Panc1 (cell line): ENCODE results near the gene DIS3L2. TPM values are rescaled to one million over a fixed set of nuclear protein-coding genes. Genes with fewer than 3 reads are reported as not detected.

ENCODE experiments used
- ATAC-seq: fragments of 200-7000 bp; cut with Tn5 transposase; 2 replicates; pipeline ENCODE4 v1.9.1; 2020; ENCODE audit warnings: mild to moderate bottlenecking, moderate library complexity
- BruUV-seq: library from RNA; stranded (reverse); fragments of 400-500 nt; replicated peaks from 2 replicates; lab custom pipeline; 2021; lab: Mats Ljungman, UMichigan
- CTCF ChIA-PET: fragments of 300-600 bp; sonication (Branson Sonifier 250); formaldehyde crosslinking; loops from one replicate; lab custom pipeline; 2022; ENCODE audit warnings: antibody characterized with exemption; lab: Charles Lee
- POLR2A ChIA-PET: fragments of 300-600 bp; sonication (Branson Sonifier 250); formaldehyde crosslinking; loops from one replicate; lab custom pipeline; 2022; ENCODE audit warnings: antibody characterized with exemption; lab: Charles Lee
- DNase-seq: peaks from one replicate; pipeline ENCODE4 v3.0.0-alpha.2; 2010; ENCODE audit warnings: low read depth, low spot score
- H3K27ac ChIP-seq: 2 replicates; pipeline ENCODE4 v1.5.1; 2011; ENCODE audit warnings: mild to moderate bottlenecking, low read length, inconsistent platforms
- H3K27me3 ChIP-seq: fragments of 200-500 bp; sonication (Bioruptor generic); 2 replicates; pipeline ENCODE4 v1.6.0; 2014; ENCODE audit warnings: low read length, inconsistent platforms; ENCODE audit not compliant: control insufficient read depth, insufficient read depth
- H3K36me3 ChIP-seq: fragments of 200-500 bp; sonication (Bioruptor generic); 2 replicates; pipeline ENCODE4 v1.5.1; 2014; ENCODE audit warnings: inconsistent platforms, mild to moderate bottlenecking, low read length, moderate library complexity; ENCODE audit not compliant: control insufficient read depth, insufficient read depth
- H3K4me1 ChIP-seq: 2 replicates; pipeline ENCODE4 v1.5.1; 2011; ENCODE audit warnings: inconsistent platforms, mild to moderate bottlenecking, low read length, moderate library complexity; ENCODE audit not compliant: control insufficient read depth, insufficient read depth
- H3K4me3 ChIP-seq, 2 experiments: 2 replicates each; pipeline ENCODE4 v1.5.1; 2011 to 2012; ENCODE audit warnings: low read depth in 2 of 2, low read length in 2 of 2, mild to moderate bottlenecking in 2 of 2, inconsistent platforms in 1 of 2, moderate library complexity in 1 of 2
- H3K9me3 ChIP-seq: fragments of 200-500 bp; sonication (Bioruptor generic); 2 replicates; pipeline ENCODE4 v1.5.1; 2014; ENCODE audit warnings: low read depth, mild to moderate bottlenecking, inconsistent platforms, low read length, moderate library complexity; ENCODE audit not compliant: control insufficient read depth, insufficient read depth
- CTCF ChIP-seq: fragments of 450-650 bp; IDR thresholded peaks from 2 replicates; pipeline ENCODE4 v1.5.1; 2017; ENCODE audit warnings: mild to moderate bottlenecking
- POLR2AphosphoS5 ChIP-seq: IDR thresholded peaks from 2 replicates; pipeline ENCODE4 v1.6.1; 2012; ENCODE audit warnings: mild to moderate bottlenecking, low read depth, low read length, moderate library complexity
- REST ChIP-seq, 2 experiments: IDR thresholded peaks; 2 replicates each; pipeline ENCODE4 v1.6.1; 2011 to 2012; ENCODE audit warnings: low read depth in 2 of 2, control low read depth in 1 of 2, low read length in 1 of 2, mild to moderate bottlenecking in 1 of 2, moderate library complexity in 1 of 2; ENCODE audit not compliant: insufficient read depth in 1 of 2
- SIN3A ChIP-seq: IDR thresholded peaks from 2 replicates; pipeline ENCODE4 v1.6.1; 2012; ENCODE audit warnings: low read depth, mild to moderate bottlenecking, low read length, moderate library complexity, borderline replicate concordance; ENCODE audit not compliant: insufficient read depth
- TCF7L2 ChIP-seq: IDR thresholded peaks from 2 replicates; pipeline ENCODE4 v1.6.1; 2011; ENCODE audit warnings: mild to moderate bottlenecking, low read depth, low read length, inconsistent platforms
- in situ Hi-C: cut with HindIII; loops from 2 replicates; pipeline ENCODE4 v1.10.0; 2016; ENCODE audit warnings: low sequenced_read_pairs, low pct_unique_long_range_greater_than_20kb
- intact Hi-C: fragments of 100-400 bp; cut with micrococcal nuclease; formaldehyde crosslinking; loops from one replicate; pipeline ENCODE4 v1.10.0; 2022; ENCODE audit not compliant: unreplicated experiment
- total RNA-seq: library from RNA; stranded (reverse); gene quantifications from one replicate; pipeline ENCODE4 v1.2.1, GENCODE V29; 2021; ENCODE audit not compliant: unreplicated experiment

The DIS3L2 gene
- total RNA-seq, 1 experiment from 2014 or later: 28.1 TPM

GRCh38 chr2:232343821-232344220 lies 382.3 kb downstream of the DIS3L2 start:
- in situ Hi-C loops: no loop called here
- no TSS peak for BruUV-seq
- intact Hi-C loops: loop anchor here (10.0 kb wide), 1 partner anchor 181 kb away; the partner anchor contains the start of genes CHRND and PRSS56

GRCh38 chr2:232345251-232345650 lies 383.7 kb downstream of the DIS3L2 start:
- Histone ChIP-seq H3K27ac (no peak overlapping the region), H3K4me1 (no peaks in the 10 kb centered on the region; the same call in 1 of the 2 replicates), H3K27me3 (no peaks in the 10 kb centered on the region), H3K36me3 (no peaks in the 10 kb centered on the region), H3K9me3 (no peaks in the 10 kb centered on the region), H3K4me3 (no peak overlapping the region)
- no TSS peak for BruUV-seq
- in situ Hi-C loops: no loop called here
- CTCF ChIA-PET: no interaction called here
- intact Hi-C loops: loop anchor here (10.0 kb wide), 1 partner anchor 180 kb away; the partner anchor contains the start of genes CHRND and PRSS56
- DNase-seq (no peak), ATAC-seq (no peak)
- POLR2A ChIA-PET: no interaction called here
- TF ChIP-seq REST (IDR thresholded peaks at IDR 0.05; ENCODE audit: insufficient read depth in 1 of 2, low read depth in 2 of 2, low read length in 1 of 2) (no peak), CTCF (no peak), POLR2AphosphoS5 (no peak), TCF7L2 (no peak), SIN3A (no peak)

More at GRCh38 chr2:232343821-232344220, 382.3 kb downstream of the DIS3L2 start:
- no peak for TF ChIP-seq TCF7L2
- no peak for TF ChIP-seq CTCF
- TF ChIP-seq SIN3A: no peak
- no peak for TF ChIP-seq REST (IDR thresholded peaks at IDR 0.05; ENCODE audit: insufficient read depth in 1 of 2, low read depth in 2 of 2, low read length in 1 of 2)
- TF ChIP-seq POLR2AphosphoS5: no peak
- no peak overlapping the region for H3K27ac ChIP-seq
- DNase-seq (no peak), ATAC-seq (no peak)
- no peaks in the 10 kb centered on the region for H3K27me3 ChIP-seq
- CTCF ChIA-PET: no interaction called here
- H3K9me3 ChIP-seq: no peaks in the 10 kb centered on the region
- POLR2A ChIA-PET: no interaction called here
- no peaks in the 10 kb centered on the region for H3K36me3 ChIP-seq
- H3K4me3 ChIP-seq: no peak overlapping the region
- H3K4me1 ChIP-seq: no peaks in the 10 kb centered on the region; the same call in 1 of the 2 replicates
